HCT116 (cell line): ENCODE measurements around the gene CFAP126.

Experiments used
- CBX3 ChIP-seq: IDR thresholded peaks from 2 replicates; pipeline ENCODE4 v1.6.1; 2012; ENCODE audit warnings: low read depth
- EGR1 ChIP-seq: IDR thresholded peaks from 2 replicates; pipeline ENCODE4 v1.6.1; 2012; ENCODE audit warnings: low read depth
- EZH2 ChIP-seq: fragments of 200-600 bp; sonication (generic); IDR thresholded peaks from 2 replicates; pipeline ENCODE4 v1.6.1; 2017; ENCODE audit warnings: antibody characterized with exemption, mixed run types
- FOSL1 ChIP-seq: IDR thresholded peaks from 2 replicates; pipeline ENCODE4 v1.6.1; 2012; ENCODE audit warnings: low read depth
- POLR2A ChIP-seq: IDR thresholded peaks from 2 replicates; pipeline ENCODE4 v1.7.0; 2011; ENCODE audit warnings: borderline replicate concordance; ENCODE audit not compliant: insufficient read depth, insufficient read length; ENCODE audit errors: extremely low read depth
- RAD21 ChIP-seq: IDR thresholded peaks from 2 replicates; pipeline ENCODE4 v1.6.1; 2012; ENCODE audit warnings: low read depth, mild to moderate bottlenecking
- SP1 ChIP-seq: IDR thresholded peaks from 2 replicates; pipeline ENCODE4 v1.6.1; 2012; ENCODE audit warnings: low read depth
- YY1 ChIP-seq: IDR thresholded peaks from 2 replicates; pipeline ENCODE4 v1.6.1; 2011; ENCODE audit warnings: low read length, low read depth, moderate library complexity, mild to moderate bottlenecking; ENCODE audit not compliant: insufficient replicate concordance; ENCODE audit errors: extremely low read depth
- ZNF274 ChIP-seq: fragments of 200-500 bp; sonication (Bioruptor generic); IDR thresholded peaks from 2 replicates; pipeline ENCODE4 v1.6.1; 2014; ENCODE audit warnings: mild to moderate bottlenecking, low read depth, low read length, inconsistent platforms
- TF ChIP-seq, protein P1 (sequence below): IDR thresholded peaks from 2 replicates; pipeline ENCODE4 v1.6.1; 2012
- TF ChIP-seq, protein P2 (sequence below), 3 experiments: fragments of 200-600 bp in 1 of 3; sonication (generic) in 1 of 3; IDR thresholded peaks in 2 of 3; conservative IDR thresholded peaks in 1 of 3; 2 replicates each; pipeline ENCODE4 v1.5.1; 2012 to 2017; ENCODE audit warnings: low read depth in 2 of 3, low read length in 2 of 3, antibody characterized with exemption in 1 of 3, borderline replicate concordance in 1 of 3, control low read depth in 1 of 3, mild to moderate bottlenecking in 1 of 3, mixed read lengths in 1 of 3, mixed run types in 1 of 3, moderate library complexity in 1 of 3; ENCODE audit not compliant: insufficient read depth in 1 of 3
- TF ChIP-seq, protein P3 (sequence below): IDR thresholded peaks from 2 replicates; pipeline ENCODE4 v1.6.1; 2011; ENCODE audit warnings: mild to moderate bottlenecking, low read length, moderate library complexity; ENCODE audit not compliant: insufficient replicate concordance; ENCODE audit errors: extremely low read depth

DNA sequence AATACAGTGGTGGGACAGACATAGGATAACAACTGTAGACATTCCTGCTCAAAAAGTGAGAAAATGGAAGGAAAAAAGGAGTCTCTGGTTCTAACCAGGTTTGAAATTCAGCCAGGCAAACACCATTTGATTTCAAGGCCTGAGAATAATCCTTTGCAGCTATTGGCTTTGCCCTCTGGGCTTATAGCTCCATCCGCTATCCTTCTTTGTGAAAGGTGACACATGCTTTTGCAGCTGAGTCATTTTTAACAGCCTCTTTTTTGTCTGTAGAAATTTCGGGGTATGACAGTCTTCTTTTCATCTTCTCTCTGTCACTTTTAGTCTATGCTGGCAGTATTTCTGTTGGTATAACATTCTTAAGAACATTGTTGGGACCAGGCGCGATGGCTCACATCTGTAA is 37.3 kb downstream of the CFAP126 start:
- TF ChIP-seq YY1 (no peak), EGR1 (no peak), POLR2A (no peak), FOSL1 (no peak), RAD21 (no peak), EZH2 (no peak), CBX3 (no peak), SP1 (no peak), ZNF274 (no peak)
- TF ChIP-seq, protein P1, sequence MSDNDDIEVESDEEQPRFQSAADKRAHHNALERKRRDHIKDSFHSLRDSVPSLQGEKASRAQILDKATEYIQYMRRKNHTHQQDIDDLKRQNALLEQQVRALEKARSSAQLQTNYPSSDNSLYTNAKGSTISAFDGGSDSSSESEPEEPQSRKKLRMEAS = no peak
- TF ChIP-seq, protein P2, sequence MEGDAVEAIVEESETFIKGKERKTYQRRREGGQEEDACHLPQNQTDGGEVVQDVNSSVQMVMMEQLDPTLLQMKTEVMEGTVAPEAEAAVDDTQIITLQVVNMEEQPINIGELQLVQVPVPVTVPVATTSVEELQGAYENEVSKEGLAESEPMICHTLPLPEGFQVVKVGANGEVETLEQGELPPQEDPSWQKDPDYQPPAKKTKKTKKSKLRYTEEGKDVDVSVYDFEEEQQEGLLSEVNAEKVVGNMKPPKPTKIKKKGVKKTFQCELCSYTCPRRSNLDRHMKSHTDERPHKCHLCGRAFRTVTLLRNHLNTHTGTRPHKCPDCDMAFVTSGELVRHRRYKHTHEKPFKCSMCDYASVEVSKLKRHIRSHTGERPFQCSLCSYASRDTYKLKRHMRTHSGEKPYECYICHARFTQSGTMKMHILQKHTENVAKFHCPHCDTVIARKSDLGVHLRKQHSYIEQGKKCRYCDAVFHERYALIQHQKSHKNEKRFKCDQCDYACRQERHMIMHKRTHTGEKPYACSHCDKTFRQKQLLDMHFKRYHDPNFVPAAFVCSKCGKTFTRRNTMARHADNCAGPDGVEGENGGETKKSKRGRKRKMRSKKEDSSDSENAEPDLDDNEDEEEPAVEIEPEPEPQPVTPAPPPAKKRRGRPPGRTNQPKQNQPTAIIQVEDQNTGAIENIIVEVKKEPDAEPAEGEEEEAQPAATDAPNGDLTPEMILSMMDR (IDR thresholded peaks at IDR 0.05 in 2 of 3, conservative IDR thresholded peaks at IDR 0.05 in 1 of 3; ENCODE audit: borderline replicate concordance in 1 of 3, insufficient read depth in 1 of 3, low read depth in 2 of 3, low read length in 2 of 3) = no peak
- TF ChIP-seq, protein P3, sequence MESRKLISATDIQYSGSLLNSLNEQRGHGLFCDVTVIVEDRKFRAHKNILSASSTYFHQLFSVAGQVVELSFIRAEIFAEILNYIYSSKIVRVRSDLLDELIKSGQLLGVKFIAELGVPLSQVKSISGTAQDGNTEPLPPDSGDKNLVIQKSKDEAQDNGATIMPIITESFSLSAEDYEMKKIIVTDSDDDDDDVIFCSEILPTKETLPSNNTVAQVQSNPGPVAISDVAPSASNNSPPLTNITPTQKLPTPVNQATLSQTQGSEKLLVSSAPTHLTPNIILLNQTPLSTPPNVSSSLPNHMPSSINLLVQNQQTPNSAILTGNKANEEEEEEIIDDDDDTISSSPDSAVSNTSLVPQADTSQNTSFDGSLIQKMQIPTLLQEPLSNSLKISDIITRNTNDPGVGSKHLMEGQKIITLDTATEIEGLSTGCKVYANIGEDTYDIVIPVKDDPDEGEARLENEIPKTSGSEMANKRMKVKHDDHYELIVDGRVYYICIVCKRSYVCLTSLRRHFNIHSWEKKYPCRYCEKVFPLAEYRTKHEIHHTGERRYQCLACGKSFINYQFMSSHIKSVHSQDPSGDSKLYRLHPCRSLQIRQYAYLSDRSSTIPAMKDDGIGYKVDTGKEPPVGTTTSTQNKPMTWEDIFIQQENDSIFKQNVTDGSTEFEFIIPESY = no peak
